ENCODE measurements around the gene F3.
A peak's percentile ranks its signal among the peaks of the same experiment; 100 is the strongest.

DNA sequence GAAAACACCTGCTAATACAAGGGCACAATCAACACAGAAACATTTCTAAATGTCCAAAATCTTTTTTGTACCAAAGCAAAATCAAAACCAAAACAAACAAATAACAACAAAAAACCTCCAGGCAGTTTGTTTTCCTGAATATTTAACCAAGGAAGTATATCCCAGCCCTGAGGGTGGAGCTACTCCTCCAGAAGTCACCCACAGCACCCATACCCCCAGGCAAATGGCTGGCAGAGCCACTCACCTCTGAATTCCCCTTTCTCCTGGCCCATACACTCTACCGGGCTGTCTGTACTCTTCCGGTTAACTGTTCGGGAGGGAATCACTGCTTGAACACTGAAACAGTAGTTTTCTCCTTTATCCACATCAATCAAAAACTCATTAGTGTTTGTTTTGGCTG is 9.5 kb downstream of the F3 start:
- TF ChIP-seq RAD21 (CRISPR knock-in tag; conservative IDR thresholded peaks at IDR 0.05 in 1 of 2, IDR thresholded peaks at IDR 0.05 in 1 of 2) (peak in 1 of 2 experiments; percentile 38; a peak in 3 of 4 replicates), ZSCAN29 (IDR thresholded peaks at IDR 0.05) (no peak), CHD4 (IDR thresholded peaks at IDR 0.05; ENCODE audit: insufficient read depth, insufficient replicate concordance, low read depth, low read length, poor library complexity, severe bottlenecking) (no peak), JUND (IDR thresholded peaks at IDR 0.05; ENCODE audit: borderline replicate concordance, low read depth, low read length) (no peak), JUND (tag; IDR thresholded peaks at IDR 0.05; ENCODE audit: borderline replicate concordance, low read depth, low read length) (no peak), NCOA2 (IDR thresholded peaks at IDR 0.05; ENCODE audit: partially characterized antibody in 2 of 2) (no peak), SMARCA4 (IDR thresholded peaks at IDR 0.05) (no peak), EZH2 (IDR thresholded peaks at IDR 0.05; ENCODE audit: borderline replicate concordance, low read depth, low read length) (no peak)
- TF ChIP-seq, protein P1, sequence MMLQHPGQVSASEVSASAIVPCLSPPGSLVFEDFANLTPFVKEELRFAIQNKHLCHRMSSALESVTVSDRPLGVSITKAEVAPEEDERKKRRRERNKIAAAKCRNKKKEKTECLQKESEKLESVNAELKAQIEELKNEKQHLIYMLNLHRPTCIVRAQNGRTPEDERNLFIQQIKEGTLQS (IDR thresholded peaks at IDR 0.05) = no peak
- TF ChIP-seq, protein P1 (CRISPR knock-in tag; conservative IDR thresholded peaks at IDR 0.05) = no peak
- TF ChIP-seq, protein P2, sequence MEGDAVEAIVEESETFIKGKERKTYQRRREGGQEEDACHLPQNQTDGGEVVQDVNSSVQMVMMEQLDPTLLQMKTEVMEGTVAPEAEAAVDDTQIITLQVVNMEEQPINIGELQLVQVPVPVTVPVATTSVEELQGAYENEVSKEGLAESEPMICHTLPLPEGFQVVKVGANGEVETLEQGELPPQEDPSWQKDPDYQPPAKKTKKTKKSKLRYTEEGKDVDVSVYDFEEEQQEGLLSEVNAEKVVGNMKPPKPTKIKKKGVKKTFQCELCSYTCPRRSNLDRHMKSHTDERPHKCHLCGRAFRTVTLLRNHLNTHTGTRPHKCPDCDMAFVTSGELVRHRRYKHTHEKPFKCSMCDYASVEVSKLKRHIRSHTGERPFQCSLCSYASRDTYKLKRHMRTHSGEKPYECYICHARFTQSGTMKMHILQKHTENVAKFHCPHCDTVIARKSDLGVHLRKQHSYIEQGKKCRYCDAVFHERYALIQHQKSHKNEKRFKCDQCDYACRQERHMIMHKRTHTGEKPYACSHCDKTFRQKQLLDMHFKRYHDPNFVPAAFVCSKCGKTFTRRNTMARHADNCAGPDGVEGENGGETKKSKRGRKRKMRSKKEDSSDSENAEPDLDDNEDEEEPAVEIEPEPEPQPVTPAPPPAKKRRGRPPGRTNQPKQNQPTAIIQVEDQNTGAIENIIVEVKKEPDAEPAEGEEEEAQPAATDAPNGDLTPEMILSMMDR (IDR thresholded peaks at IDR 0.05 in 2 of 3, conservative IDR thresholded peaks at IDR 0.05 in 1 of 3; ENCODE audit: insufficient read depth in 2 of 3, low read depth in 1 of 3, low read length in 3 of 3) = peak in 1 of 3 experiments; percentile 23; a peak in 1 of 6 replicates

All from K562 (cell line).